ENCODE measurements around the gene PLCG2. TPM values are rescaled to one million over a fixed set of nuclear protein-coding genes. Genes with fewer than 3 reads are reported as not detected.

Gene PLCG2
- total RNA-seq, 1 donor from 2014 or later: 33.0 TPM

DNA sequence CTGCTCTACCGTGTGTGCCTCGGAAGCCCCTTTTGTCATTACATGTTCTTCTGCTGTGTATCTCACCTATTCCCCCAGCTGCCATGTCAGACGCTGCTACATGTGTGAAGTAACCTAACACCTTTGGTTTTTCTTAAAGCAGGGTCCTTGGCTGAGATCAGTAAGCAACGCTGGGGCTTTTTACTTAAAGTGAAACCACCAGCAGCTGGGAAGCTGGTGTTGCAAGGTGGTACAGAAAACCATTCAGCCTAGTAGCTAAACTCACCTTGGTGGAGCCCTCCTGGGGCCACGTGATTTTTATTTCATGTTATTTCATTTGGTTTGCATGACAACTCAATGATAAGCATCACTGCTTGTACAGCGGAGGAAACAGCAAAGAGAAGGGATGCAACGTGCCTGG is 62.6 kb downstream of the PLCG2 start:
- no peak for DNase-seq (ENCODE audit: low spot score)

- DNase-seq (ENCODE audit: low spot score): no peak
Measured at GRCh38 chr16:81842564-81843242, 63.6 kb downstream of the PLCG2 start.

DNA sequence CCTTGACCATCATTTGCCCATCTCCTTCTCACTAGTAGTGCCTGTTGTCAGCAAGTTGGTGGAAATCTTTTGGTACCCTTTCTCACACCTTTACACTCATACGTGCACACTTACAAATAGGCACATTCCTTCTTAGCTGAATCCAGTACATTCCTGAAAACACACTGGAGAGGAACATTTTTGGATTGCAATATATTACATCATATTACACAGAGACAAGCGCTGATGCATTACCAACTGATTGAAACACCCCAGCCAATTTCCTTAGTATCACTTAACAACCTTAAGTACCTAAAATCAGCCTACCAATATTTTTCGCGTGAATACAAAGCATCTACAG is 64.1 kb downstream of the PLCG2 start:
- DNase-seq (ENCODE audit: low spot score): no peak

DNA sequence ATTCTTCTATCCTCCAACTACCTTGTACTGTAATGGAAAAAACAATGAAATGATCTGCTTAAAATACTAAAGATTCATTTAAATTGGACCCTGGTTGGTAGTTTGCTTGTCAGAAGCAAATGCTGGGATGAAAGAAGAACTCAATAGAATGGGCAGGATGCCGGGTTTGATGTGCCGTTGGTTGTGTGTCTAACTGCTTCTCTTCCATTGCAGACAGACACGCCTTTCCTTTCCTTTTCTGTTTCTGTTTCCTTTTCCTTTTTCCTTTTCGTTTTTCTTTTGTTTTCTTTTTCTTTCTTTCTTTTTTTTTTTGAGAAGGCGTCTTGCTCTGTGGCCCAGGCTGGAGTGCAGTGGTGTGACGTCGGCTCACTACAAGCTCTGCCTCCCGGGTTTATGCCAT is 64.6 kb downstream of the PLCG2 start:
- DNase-seq (ENCODE audit: low spot score): no peak

DNA sequence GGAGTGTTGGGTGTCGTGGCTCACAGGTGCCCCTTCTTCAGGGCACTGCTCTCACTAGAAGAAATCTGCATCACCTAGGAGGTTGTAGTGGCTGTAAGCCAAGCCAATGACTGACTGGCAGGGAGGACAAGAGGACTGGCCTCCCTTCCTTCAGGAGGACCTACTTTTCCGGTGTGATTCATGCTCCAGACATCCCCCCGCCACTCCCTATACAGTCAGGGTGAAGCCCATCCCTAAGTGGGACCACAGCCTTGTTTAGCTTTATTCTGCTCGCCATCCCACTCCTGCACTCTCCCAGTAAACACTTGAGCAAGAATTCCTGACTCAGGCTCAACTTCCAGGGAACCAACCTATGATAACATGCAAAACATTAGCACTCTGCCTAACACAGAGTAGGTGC is 67.0 kb downstream of the PLCG2 start:
- DNase-seq (ENCODE audit: low spot score): no peak

DNA sequence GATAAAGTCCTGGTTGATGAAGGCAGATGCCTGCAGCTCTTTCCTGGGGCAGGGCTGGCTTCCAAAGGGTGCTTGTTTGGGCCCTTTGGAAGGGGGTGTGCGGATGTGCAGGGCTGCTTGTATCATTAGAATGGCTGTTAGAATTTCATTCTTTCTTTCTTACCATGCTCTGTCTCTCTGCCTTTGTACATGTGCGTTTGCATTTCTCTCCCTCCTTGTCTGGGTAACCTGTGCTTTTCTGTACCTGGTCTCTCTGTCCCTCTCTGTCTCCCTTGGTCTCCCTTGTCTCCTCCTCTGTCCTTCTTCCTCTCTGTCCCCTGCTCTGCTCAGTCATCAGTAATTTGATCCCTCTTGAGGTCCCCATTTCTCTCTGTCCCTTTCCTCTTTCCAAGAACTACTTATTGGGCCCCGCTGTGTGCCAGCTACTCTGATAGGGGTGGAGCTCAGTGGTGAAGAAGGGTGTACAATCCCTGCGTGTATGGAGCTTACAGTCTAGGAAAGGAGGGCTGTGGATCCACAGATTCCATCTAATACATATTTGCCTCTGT is 69.3 kb downstream of the PLCG2 start:
- no peak for DNase-seq (ENCODE audit: low spot score)

DNA sequence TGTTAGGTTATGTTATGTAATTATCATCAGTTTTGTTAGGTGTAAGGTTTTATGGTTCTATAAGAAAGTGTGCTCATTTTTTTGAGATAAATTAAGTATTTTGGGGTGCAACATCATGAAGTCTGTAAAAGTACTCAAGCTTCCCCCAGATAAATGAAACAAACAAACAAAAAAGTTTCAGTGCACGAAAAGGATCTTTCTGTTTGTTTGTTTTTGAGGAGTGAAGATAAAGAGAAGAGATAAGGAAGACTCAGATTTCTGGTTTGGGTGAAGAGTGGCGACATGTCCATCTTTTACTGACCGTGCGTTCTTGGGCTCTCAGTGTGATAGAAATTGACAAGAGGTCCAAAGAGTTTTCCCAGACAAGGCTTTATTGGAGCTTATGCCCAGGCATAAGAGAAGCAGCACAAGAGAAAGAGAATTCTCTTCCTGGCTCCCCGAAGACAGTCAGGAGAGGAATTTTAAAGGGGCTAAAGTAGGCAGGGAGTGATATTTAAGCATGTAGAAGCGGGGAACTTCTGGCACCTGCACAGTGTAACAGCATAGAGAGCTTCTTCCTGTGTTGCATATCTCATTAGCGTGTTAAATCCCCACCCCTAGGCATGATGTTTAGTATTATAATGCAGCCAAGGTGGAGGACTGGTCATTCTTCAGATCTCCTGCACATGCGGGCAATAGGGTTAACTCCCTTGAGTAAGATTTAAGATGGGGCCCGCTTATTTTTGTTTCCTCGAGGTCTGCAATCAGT is 71.3 kb downstream of the PLCG2 start:
- DNase-seq (ENCODE audit: low spot score): no peak

DNA sequence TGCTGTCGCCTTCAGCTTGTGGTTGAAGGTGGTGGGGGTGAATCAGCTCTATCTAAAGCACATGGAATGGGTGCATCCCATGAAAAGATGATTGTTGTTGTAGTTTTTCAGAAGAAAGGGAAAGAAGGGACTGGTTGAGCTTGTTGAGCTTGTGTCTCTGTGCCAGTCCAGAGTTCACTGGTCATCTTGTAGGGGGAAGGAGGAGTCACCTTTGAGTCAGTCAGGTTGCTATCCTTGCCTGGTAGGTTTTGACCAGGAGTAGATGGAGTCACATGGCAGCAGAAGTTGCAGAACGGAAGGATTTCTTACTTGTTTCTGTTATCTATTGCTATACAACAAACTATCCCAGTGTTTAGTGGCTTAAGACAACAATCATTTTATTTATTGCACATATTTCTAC is 73.3 kb downstream of the PLCG2 start:
- DNase-seq (ENCODE audit: low spot score): no peak

DNA sequence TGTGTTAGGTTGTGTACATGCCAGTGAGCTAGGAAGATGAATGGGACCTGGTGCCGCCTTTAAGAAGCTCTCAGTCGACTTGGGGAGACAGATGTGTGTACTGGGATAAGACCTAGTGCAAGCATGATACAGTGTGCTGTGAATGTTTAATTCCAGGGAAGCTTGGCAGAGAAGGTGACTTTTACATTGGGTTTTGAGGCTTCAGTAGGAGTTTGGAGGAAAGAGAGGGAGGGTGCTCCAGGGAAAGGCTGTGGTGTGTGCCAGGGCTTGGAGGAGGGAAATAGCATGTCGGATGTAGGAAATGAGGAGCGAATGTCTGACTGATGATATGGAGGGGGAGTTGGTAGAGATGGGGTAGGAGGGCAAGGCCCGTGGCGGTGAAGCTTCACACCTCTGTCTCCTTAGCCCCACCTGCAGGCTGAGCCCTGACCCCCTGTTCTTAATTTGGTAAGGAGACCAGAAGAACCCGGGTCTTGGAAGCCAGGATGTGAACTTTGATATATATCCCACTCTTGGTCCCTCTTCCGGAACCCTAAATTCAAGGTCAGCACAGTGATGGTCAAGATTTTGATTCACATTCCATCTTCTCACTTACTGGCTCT is 76.6 kb downstream of the PLCG2 start:
- no peak for DNase-seq (ENCODE audit: low spot score)

DNA sequence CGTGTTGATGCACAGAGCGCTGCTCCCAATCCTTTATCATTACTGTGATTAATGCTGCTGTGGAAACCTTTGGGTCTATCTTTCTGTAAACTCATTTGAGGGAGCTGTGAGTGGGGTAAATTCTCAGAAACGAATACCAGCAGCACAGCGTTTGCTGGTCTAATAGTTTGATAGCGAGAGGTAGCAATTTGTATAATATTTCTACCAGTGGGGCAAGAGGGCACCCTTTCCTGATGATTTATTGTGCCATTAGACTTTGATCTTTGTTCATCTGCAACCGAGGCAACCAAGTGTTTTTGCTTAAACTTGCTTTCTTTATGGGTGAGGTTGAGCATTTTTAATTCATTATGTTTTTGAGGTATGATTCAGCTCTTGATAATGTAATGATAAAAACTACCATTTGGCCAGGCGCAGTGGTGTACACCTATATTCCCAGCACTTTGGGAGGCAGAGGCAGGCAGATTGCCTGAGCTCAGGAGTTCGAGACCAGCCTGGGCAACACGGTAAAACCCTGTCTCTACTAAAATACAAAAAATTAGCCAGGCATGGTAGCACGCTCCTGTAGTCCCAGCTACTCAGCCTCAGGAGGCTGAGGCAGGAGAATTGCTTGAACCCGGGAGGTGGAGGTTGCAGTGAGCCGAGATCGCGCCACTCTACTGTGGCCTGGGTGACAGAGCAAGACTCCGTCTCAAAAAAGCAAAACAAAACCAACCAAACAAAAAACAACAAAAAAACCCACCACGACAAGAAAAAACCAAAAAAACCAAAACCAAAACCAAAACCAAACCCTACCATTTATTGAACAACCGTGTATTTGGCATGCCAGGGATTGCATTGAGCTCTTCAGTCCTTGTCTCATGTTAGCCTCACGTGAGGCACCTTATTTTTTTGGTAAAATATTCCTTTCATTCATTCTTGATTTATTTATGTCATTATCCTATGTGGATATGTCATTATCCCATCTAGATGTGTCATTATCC is 81.5 kb downstream of the PLCG2 start:
- DNase-seq (ENCODE audit: low spot score): no peak

DNA sequence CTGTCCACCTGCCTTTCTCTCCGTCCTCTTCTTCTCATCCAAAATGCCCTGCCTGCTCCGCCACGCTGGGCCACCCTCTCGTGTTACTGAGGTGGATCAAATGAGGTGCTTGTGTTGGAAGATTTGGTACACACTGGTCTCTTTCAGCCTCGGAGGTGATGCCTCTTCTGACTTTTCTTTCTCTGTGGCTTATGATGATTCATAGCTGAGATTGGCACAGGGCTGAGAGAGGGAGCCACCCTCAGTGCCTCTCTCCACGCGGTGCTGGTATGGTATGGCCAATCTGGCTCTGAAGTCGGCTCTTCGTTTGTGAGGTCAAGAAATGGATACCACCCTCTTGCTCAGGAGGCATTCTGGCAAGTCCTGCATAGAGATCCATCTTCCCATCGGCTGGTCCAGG is 82.4 kb downstream of the PLCG2 start:
- no peak for DNase-seq (ENCODE audit: low spot score)

DNA sequence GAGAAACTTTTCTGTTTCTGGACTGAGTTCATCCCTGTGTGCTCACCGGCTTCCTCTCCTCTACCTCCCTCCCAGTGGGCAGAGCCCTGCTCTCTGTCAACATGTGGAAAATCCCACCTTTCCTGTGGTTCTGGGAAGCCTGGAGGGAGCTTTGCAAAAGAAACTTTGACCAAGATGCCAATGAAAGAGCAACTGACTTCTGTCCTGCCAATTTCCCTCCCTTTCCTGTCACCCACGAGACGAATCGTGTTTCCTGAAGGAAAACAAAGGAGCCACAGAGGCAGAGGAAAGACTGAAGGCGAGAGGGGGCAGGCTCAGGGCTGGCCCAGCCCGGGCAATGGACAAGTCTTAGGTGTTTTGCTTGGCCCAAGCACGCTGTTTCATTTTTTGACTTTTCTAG is 82.8 kb downstream of the PLCG2 start:
- no peak for DNase-seq (ENCODE audit: low spot score)

- DNase-seq (ENCODE audit: low spot score): no peak
Measured at GRCh38 chr16:81863630-81864352, 84.7 kb downstream of the PLCG2 start.

- DNase-seq (ENCODE audit: low spot score): no peak
Measured at GRCh38 chr16:81864646-81865382, 85.7 kb downstream of the PLCG2 start.

- no peak for DNase-seq (ENCODE audit: low spot score)
Measured at GRCh38 chr16:81866820-81867440, 87.8 kb downstream of the PLCG2 start.

- no peak for DNase-seq (ENCODE audit: low spot score)
Measured at GRCh38 chr16:81868057-81868748, 89.1 kb downstream of the PLCG2 start.

DNA sequence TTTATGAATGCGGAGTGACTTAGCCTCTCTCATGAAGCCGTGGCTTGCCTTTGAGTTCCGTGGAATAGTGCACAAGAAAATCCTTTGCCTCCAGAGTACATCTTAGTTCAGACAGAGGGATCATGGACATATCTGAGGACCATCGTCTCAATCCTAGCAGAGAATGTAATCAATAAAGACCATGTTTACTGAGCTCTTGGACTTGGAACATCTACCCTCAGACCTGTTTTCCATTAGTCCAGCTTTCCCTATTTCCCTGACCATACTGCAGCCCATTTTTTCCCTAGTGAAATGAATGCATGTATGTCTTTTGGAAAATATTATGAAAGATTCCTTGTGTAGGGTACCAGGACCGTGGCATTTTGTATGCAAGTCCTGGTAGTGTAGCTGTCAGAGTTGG is 90.2 kb downstream of the PLCG2 start:
- no peak for DNase-seq (ENCODE audit: low spot score)

DNA sequence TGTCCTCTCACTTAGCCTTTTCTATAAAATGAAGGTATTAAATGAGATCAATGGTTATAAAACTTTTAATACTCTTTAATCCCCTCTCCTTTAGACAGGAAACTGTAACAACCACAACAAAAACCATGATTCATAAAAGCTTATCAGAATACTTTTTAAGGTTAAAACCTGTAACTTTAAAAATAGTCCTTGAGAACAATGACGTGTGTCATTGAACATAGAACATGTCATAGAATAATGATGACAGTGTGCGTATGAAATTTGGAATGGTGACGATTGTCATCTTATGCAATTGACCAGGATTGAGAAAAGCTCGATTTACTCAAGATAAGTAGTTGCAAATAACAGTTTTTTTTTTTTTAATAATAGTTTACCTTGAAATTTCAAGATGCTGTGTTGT is 94.1 kb downstream of the PLCG2 start:
- DNase-seq (ENCODE audit: low spot score): no peak
